ENCODE measurements around the gene HAO2.

The HAO2 gene

DNA sequence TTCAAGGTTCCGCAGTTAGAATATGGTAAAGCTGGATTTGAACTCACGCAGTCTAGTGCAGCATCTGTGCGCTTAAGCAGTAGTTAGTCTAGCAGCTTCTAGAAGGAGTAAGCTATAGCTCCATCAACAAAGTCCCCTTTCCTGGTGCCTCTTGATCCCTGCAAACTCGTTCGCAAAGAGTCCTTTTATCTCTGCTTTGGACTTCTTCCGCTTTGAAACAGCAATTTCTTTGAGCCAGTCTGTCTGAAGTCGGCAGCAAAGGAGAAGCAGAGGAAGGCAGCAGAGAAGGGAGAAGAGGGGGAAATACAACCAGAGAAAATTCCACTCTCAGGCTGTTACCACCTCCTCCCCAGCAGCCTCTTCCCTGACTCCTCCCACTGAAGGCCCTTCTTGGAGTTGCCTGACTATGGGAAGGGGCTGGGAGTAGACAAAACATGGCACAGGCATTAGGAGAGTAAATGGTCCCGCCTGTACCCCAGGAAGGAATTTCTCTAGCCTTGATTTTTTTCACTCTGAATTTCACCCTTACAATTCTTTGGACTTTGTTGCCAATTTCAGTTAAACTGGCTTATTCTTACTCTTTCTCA lies 72.2 kb downstream of the HAO2 start:
- DNase-seq, result no peak

- DNase-seq, result no peak
Measured at GRCh38 chr1:119442756-119443155, 74.2 kb downstream of the HAO2 start.
